Ovary (tissue), 9 donors: Measurements from ENCODE around the gene TNK2. TPM values are rescaled to one million over a fixed set of nuclear protein-coding genes. Genes with fewer than 3 reads are reported as not detected.
A peak's percentile ranks its signal among the peaks of the same experiment; 100 is the strongest.
"Not testable (repeated sequence)": the region's sequence is repeated elsewhere in the genome, so short reads cannot be mapped to it uniquely, and the experiment has no call there.

Source experiments
- DNase-seq, 5 donors: peaks; one replicate each; pipeline ENCODE4 v3.0.0-alpha.2; 2019 to 2020
- H3K27ac ChIP-seq, 2 donors: fragments of 200-600 bp; one replicate each; pipeline versions ENCODE4 v1.5.1 to v1.8.0; 2019 to 2022
- H3K27me3 ChIP-seq: fragments of 200-600 bp; one replicate; pipeline ENCODE4 v1.8.0; 2022
- H3K36me3 ChIP-seq: fragments of 200-600 bp; sonication (generic); one replicate; pipeline ENCODE4 v1.5.1; 2019
- H3K4me1 ChIP-seq: one replicate; pipeline ENCODE4 v1.8.1; 2013; ENCODE audit warnings: mild to moderate bottlenecking, moderate library complexity; ENCODE audit not compliant: insufficient read depth
- H3K4me3 ChIP-seq: fragments of 200-600 bp; sonication (generic); one replicate; pipeline ENCODE4 v1.5.1; 2017
- H3K9me3 ChIP-seq, 2 donors: fragments of 200-600 bp in 1 of 2; sonication (generic) in 1 of 2; one replicate each; pipeline versions ENCODE4 v1.5.1 to v1.8.1; 2013 to 2019; ENCODE audit warnings: mild to moderate bottlenecking in 1 of 2, moderate library complexity in 1 of 2
- CTCF ChIP-seq, 3 donors: fragments of 450-650 bp in 2 of 3; fragments of 200-600 bp in 1 of 3; IDR thresholded peaks; one replicate each; pipeline versions ENCODE4 v1.5.1 to v1.8.0; 2016 to 2022; ENCODE audit warnings: antibody characterized with exemption in 3 of 3, mild to moderate bottlenecking in 1 of 3
- EP300 ChIP-seq: sonication (generic); formaldehyde crosslinking; IDR thresholded peaks from one replicate; pipeline ENCODE4 v1.6.1; 2017; ENCODE audit warnings: antibody characterized with exemption
- POLR2A ChIP-seq: fragments of 450-650 bp; IDR thresholded peaks from one replicate; pipeline ENCODE4 v1.6.1; 2017; ENCODE audit warnings: antibody characterized with exemption, mild to moderate bottlenecking, moderate library complexity
- WGBS, 3 donors: extraction: QIAGEN DNeasy Blood & Tissue Kit in 1 of 3; methylation state at CpG; one replicate each; pipeline versions ENCODE4 v1.1.5 to v1.1.7; 2013 to 2017; 5-methylcytosine and 5-hydroxymethylcytosine counted together
- intact Hi-C, 4 donors: fragments of 100-400 bp; cut with DNase I; formaldehyde crosslinking; loops; one replicate each; pipeline versions ENCODE4 v1.11.0 to v1.15.1; 2022 to 2023
- polyA plus RNA-seq, 2 donors: library from polyadenylated mRNA; stranded (reverse); fragments of 200-250 nt in 1 of 2; fragments of 350-450 nt in 1 of 2; fragmentation: Illumina TruSeq in 1 of 2; extraction: RNeasy Lipid Tissue Mini Kit (QIAGEN cat#74804) in 1 of 2; gene quantifications; one replicate each; pipeline ENCODE4 v1.2.3, GENCODE V29; 2013 to 2014
- total RNA-seq, 7 donors: library from RNA; depleted of rRNA in 2 of 7; stranded (reverse); fragments of >200 nt in 2 of 7; fragmentation: NEBNext Ultra II Directional in 3 of 7; extraction: Animal tissue kit (Norgen Biotek cat#: 25700) in 3 of 7; gene quantifications; one replicate each; pipeline versions ENCODE4 v1.1.0 to v1.2.4, GENCODE V29; 2016 to 2023
- donor health status: DM: no; HTN: no; CAD: no; lungs with moderate emphysema.
- donor health status: DM: no; HTN: no; CAD: no.
- donor health status: Bipolar disorder and iron deficiency.
- donor health status: DM: yes; HTN: yes; CAD: no.
- donor health status: DM: no; HTN: no; CAD: no.
- donor health status: DM: yes; HTN: yes; CAD: no.

Gene TNK2
- total and polyA plus RNA-seq, 9 donors, result 2.4 to 50.1 (median 32.4) TPM

GRCh38 chr3:195865752-195866151 lies 42.6 kb downstream of the TNK2 start:
- H3K4me3 ChIP-seq, result no peak overlapping the region
- DNase-seq, result no peak
- H3K4me1 ChIP-seq, result no peaks in the 10 kb centered on the region
- no peak for TF ChIP-seq EP300
- no peak for TF ChIP-seq POLR2A
- no peak for TF ChIP-seq CTCF (IDR thresholded peaks at IDR 0.05)
- H3K27me3 ChIP-seq, result no peaks in the 10 kb centered on the region
- 89 to 91% (median 91%) methylated on average over 15 of the region's 15 CpGs for WGBS, 3 donors
- intact Hi-C loops, result loop anchor here in 1 of 4 donors (5.0 kb wide), 1 partner anchor 47 kb away; no protein-coding TSS in a partner anchor
- no peaks in the 10 kb centered on the region for H3K36me3 ChIP-seq
- no peak overlapping the region for H3K27ac ChIP-seq
- no peaks in the 10 kb centered on the region for H3K9me3 ChIP-seq

GRCh38 chr3:195863121-195864061 lies 45.0 kb downstream of the TNK2 start:
- intact Hi-C loops, result loop anchor here in 2 of 4 donors (1.0 to 2.0 kb wide), 2 partner anchors 30 to 51 kb away; no protein-coding TSS in a partner anchor
- no peak overlapping the region for H3K4me3 ChIP-seq
- TF ChIP-seq CTCF (IDR thresholded peaks at IDR 0.05) (peak; percentile 80 to 89 (median 86)), POLR2A (no peak)
- H3K9me3 ChIP-seq, result no peaks in the 10 kb centered on the region
- 43 to 46% (median 45%) methylated on average over 29 to 30 of the region's 30 CpGs for WGBS, 3 donors
- no peaks in the 10 kb centered on the region for H3K4me1 ChIP-seq
- no peaks in the 10 kb centered on the region for H3K27me3 ChIP-seq
- no peak overlapping the region for H3K27ac ChIP-seq
- peak; percentile 84 to 93 (median 90) for DNase-seq
- H3K36me3 ChIP-seq, result no peaks in the 10 kb centered on the region

GRCh38 chr3:195862318-195862717 lies 46.0 kb downstream of the TNK2 start:
- intact Hi-C loops, result loop anchor here in 1 of 4 donors (2.0 kb wide), 1 partner anchor 52 kb away; no protein-coding TSS in a partner anchor
- 89 to 92% (median 91%) methylated on average over 12 of the region's 12 CpGs for WGBS, 3 donors
- H3K4me3 ChIP-seq, H3K27me3 ChIP-seq, H3K4me1 ChIP-seq, H3K36me3 ChIP-seq, H3K9me3 ChIP-seq, H3K27ac ChIP-seq: not testable (repeated sequence)
- peak in 1 of 5 donors; percentile 4 for DNase-seq

GRCh38 chr3:195860456-195860855 lies 47.9 kb downstream of the TNK2 start:
- TF ChIP-seq CTCF (IDR thresholded peaks at IDR 0.05) (no peak), POLR2A (no peak), EP300 (no peak)
- no peaks in the 10 kb centered on the region for H3K36me3 ChIP-seq
- no peak overlapping the region for H3K4me3 ChIP-seq
- DNase-seq, result no peak
- H3K27me3 ChIP-seq, result no peaks in the 10 kb centered on the region
- intact Hi-C loops, result no loop called here
- H3K9me3 ChIP-seq, result no peaks in the 10 kb centered on the region
- 58 to 64% (median 61%) methylated on average over 6 of the region's 6 CpGs for WGBS, 3 donors
- no peak overlapping the region for H3K27ac ChIP-seq
- H3K4me1 ChIP-seq, result no peaks in the 10 kb centered on the region
